SK-N-SH (cell line): Measurements from ENCODE around the gene CHST12. TPM values are rescaled to one million over a fixed set of nuclear protein-coding genes. Genes with fewer than 3 reads are reported as not detected.

Source experiments
- CTCF ChIA-PET: fragments of 300-600, 350-600 bp; formaldehyde crosslinking; extraction: SDS; loops from one replicate; lab custom pipeline; 2021; lab: Yijun Ruan, JAX
- POLR2A ChIA-PET: fragments of 350-600 bp; sonication (Branson Sonifier 250); formaldehyde crosslinking; extraction: SDS; loops from one replicate; lab custom pipeline; 2020; ENCODE audit warnings: antibody characterized with exemption, inconsistent platforms; lab: Yijun Ruan, JAX
- DNase-seq: peaks from one replicate; pipeline ENCODE4 v3.0.0; 2012
- H2AFZ ChIP-seq: fragments of 200-600 bp; sonication (generic); 2 replicates; pipeline ENCODE4 v1.8.1; 2016; ENCODE audit warnings: antibody characterized with exemption, mild to moderate bottlenecking, low read depth
- H3F3A ChIP-seq: fragments of 200-600 bp; sonication (generic); replicated peaks from 2 replicates; pipeline ENCODE3; 2016; ENCODE audit warnings: antibody characterized with exemption, mild to moderate bottlenecking; ENCODE audit not compliant: insufficient read depth
- H3K27ac ChIP-seq, 2 experiments: fragments of 200-500 bp in 1 of 2; fragments of 200-600 bp in 1 of 2; sonication (Bioruptor generic) in 1 of 2; sonication (generic), shearing (Covaris generic) in 1 of 2; 2 replicates each; pipeline versions ENCODE4 v1.5.1 to v1.6.1; 2014 to 2016; ENCODE audit warnings: low read depth in 2 of 2, inconsistent platforms in 1 of 2, low read length in 1 of 2, mild to moderate bottlenecking in 1 of 2, mixed read lengths in 1 of 2
- H3K27me3 ChIP-seq: fragments of 200-600 bp; sonication (generic), shearing (Covaris generic); 2 replicates; pipeline ENCODE4 v1.6.1; 2016; ENCODE audit warnings: mixed run types; ENCODE audit not compliant: insufficient read depth
- H3K36me3 ChIP-seq, 2 experiments: fragments of 200-500 bp in 1 of 2; fragments of 200-600 bp in 1 of 2; sonication (Bioruptor generic) in 1 of 2; sonication (generic) in 1 of 2; replicated peaks in 1 of 2; 2 replicates each; pipeline versions ENCODE3 to v1.5.1; 2014 to 2016; ENCODE audit warnings: low read length in 1 of 2, mild to moderate bottlenecking in 1 of 2; ENCODE audit not compliant: insufficient read depth in 2 of 2, control insufficient read depth in 1 of 2
- H3K4me1 ChIP-seq, 2 experiments: fragments of 200-500 bp in 1 of 2; fragments of 200-600 bp in 1 of 2; sonication (Bioruptor generic) in 1 of 2; sonication (generic), shearing (Covaris generic) in 1 of 2; 2 replicates each; pipeline versions ENCODE4 v1.5.1 to v1.6.1; 2014 to 2016; ENCODE audit warnings: low read depth in 1 of 2, low read length in 1 of 2, mixed run types in 1 of 2; ENCODE audit not compliant: insufficient read depth in 2 of 2, control insufficient read depth in 1 of 2
- H3K4me2 ChIP-seq: fragments of 200-600 bp; sonication (generic), shearing (Covaris generic); 2 replicates; pipeline ENCODE4 v1.6.1; 2017; ENCODE audit warnings: mixed run types
- H3K4me3 ChIP-seq, 2 experiments: fragments of 200-500 bp in 1 of 2; fragments of 200-600 bp in 1 of 2; sonication (Bioruptor generic) in 1 of 2; sonication (generic), shearing (Covaris generic) in 1 of 2; 2 replicates each; pipeline versions ENCODE4 v1.5.1 to v1.8.1; 2014 to 2016; ENCODE audit warnings: low read depth in 2 of 2, inconsistent platforms in 1 of 2, low read length in 1 of 2, mild to moderate bottlenecking in 1 of 2, mixed read lengths in 1 of 2, moderate library complexity in 1 of 2
- H3K79me2 ChIP-seq: fragments of 200-600 bp; sonication (generic); 2 replicates; pipeline ENCODE4 v1.8.1; 2017; ENCODE audit warnings: mild to moderate bottlenecking; ENCODE audit not compliant: insufficient read depth
- H3K9ac ChIP-seq: fragments of 200-600 bp; sonication (generic); 2 replicates; pipeline ENCODE4 v1.6.1; 2017; ENCODE audit warnings: mixed run types
- H3K9me2 ChIP-seq: fragments of 200-600 bp; sonication (generic); 2 replicates; pipeline ENCODE4 v1.6.1; 2017; ENCODE audit warnings: mixed run types
- H3K9me3 ChIP-seq: fragments of 200-600 bp; sonication (generic); 2 replicates; pipeline ENCODE4 v1.6.1; 2017; ENCODE audit warnings: mixed run types, mild to moderate bottlenecking, moderate library complexity
- H4K20me1 ChIP-seq: fragments of 200-600 bp; sonication (generic); 2 replicates; pipeline ENCODE4 v1.6.1; 2017; ENCODE audit warnings: mild to moderate bottlenecking, mixed run types; ENCODE audit not compliant: insufficient read depth
- EP300 ChIP-seq, 2 experiments: IDR thresholded peaks; 2 replicates each; pipeline versions ENCODE4 v1.4.0 to v1.6.1; 2012; ENCODE audit warnings: borderline replicate concordance in 1 of 2, low read depth in 1 of 2, low read length in 1 of 2
- EZH2phosphoT487 ChIP-seq: fragments of 200-600 bp; sonication (generic); IDR thresholded peaks from 2 replicates; pipeline ENCODE4 v1.6.1; 2017; ENCODE audit warnings: low read depth, mixed run types, mild to moderate bottlenecking, antibody characterized with exemption, moderate library complexity, borderline replicate concordance
- FOSL2 ChIP-seq: IDR thresholded peaks from 2 replicates; pipeline ENCODE4 v1.4.0; 2012; ENCODE audit warnings: low read depth, mild to moderate bottlenecking, moderate library complexity, borderline replicate concordance
- FOXM1 ChIP-seq: IDR thresholded peaks from 2 replicates; pipeline ENCODE4 v1.4.0; 2012; ENCODE audit warnings: low read depth, mild to moderate bottlenecking
- GABPA ChIP-seq: IDR thresholded peaks from 2 replicates; pipeline ENCODE4 v1.4.0; 2012; ENCODE audit warnings: low read depth, mild to moderate bottlenecking
- GATA2 ChIP-seq: sonication (generic); formaldehyde crosslinking; IDR thresholded peaks from 2 replicates; pipeline ENCODE4 v1.5.0; 2020; ENCODE audit warnings: mild to moderate bottlenecking, missing genetic modification reagents
- JUND ChIP-seq: IDR thresholded peaks from 2 replicates; pipeline ENCODE4 v1.4.0; 2012
- MEF2A ChIP-seq: IDR thresholded peaks from 2 replicates; pipeline ENCODE4 v1.4.0; 2012; ENCODE audit warnings: low read depth, borderline replicate concordance
- NFIC ChIP-seq: IDR thresholded peaks from 2 replicates; pipeline ENCODE4 v1.4.0; 2012; ENCODE audit warnings: borderline replicate concordance
- NRF1 ChIP-seq: IDR thresholded peaks from 2 replicates; pipeline ENCODE4 v1.6.1; 2012; ENCODE audit warnings: low read depth, mild to moderate bottlenecking, low read length
- POLR2AphosphoS5 ChIP-seq: IDR thresholded peaks from 2 replicates; pipeline ENCODE4 v1.6.1; 2012; ENCODE audit warnings: low read depth, low read length
- RFX5 ChIP-seq: IDR thresholded peaks from 2 replicates; pipeline ENCODE4 v1.6.1; 2012; ENCODE audit warnings: mild to moderate bottlenecking, improper control_type of control experiment, low read length
- SIN3A ChIP-seq: IDR thresholded peaks from 2 replicates; pipeline ENCODE4 v1.6.1; 2012; ENCODE audit warnings: low read depth, mild to moderate bottlenecking, low read length, moderate library complexity, borderline replicate concordance
- SMC3 ChIP-seq: IDR thresholded peaks from 2 replicates; pipeline ENCODE4 v1.6.1; 2012; ENCODE audit warnings: low read depth, low read length, improper control_type of control experiment
- TCF12 ChIP-seq: IDR thresholded peaks from 2 replicates; pipeline ENCODE4 v1.4.0; 2012
- TEAD4 ChIP-seq: IDR thresholded peaks from 2 replicates; pipeline ENCODE4 v1.4.0; 2012; ENCODE audit warnings: mild to moderate bottlenecking, borderline replicate concordance; ENCODE audit not compliant: insufficient read depth
- WGBS: methylation state at CpG from one replicate; pipeline ENCODE4 v1.1.6; 2017; ENCODE audit warnings: low lambda C conversion rate; 5-methylcytosine and 5-hydroxymethylcytosine counted together
- polyA plus RNA-seq, 3 experiments: library from polyadenylated mRNA; depleted of rRNA; stranded (reverse); fragments of >200 nt; gene quantifications; 2 replicates each; pipeline ENCODE4 v1.2.3, GENCODE V29; 2012
- TF ChIP-seq, protein P1 (sequence below): fragments of 150-350 bp; IDR thresholded peaks from 2 replicates; pipeline ENCODE4 v1.6.1; 2016; ENCODE audit warnings: mild to moderate bottlenecking, low read depth, low read length
- TF ChIP-seq, protein P2 (sequence below): IDR thresholded peaks from 2 replicates; pipeline ENCODE4 v1.4.0; 2012; ENCODE audit warnings: low read depth, borderline replicate concordance
- TF ChIP-seq, protein P3 (sequence below): IDR thresholded peaks from 2 replicates; pipeline ENCODE4 v1.4.0; 2012; ENCODE audit warnings: low read depth
- TF ChIP-seq, protein P4 (sequence below): IDR thresholded peaks from 2 replicates; pipeline ENCODE4 v1.4.0; 2012; ENCODE audit warnings: low read depth, borderline replicate concordance

CHST12 gene
- polyA plus RNA-seq, 1 of the 3 experiments (the other 2 are of a cell fraction), result 32.7 TPM

DNA sequence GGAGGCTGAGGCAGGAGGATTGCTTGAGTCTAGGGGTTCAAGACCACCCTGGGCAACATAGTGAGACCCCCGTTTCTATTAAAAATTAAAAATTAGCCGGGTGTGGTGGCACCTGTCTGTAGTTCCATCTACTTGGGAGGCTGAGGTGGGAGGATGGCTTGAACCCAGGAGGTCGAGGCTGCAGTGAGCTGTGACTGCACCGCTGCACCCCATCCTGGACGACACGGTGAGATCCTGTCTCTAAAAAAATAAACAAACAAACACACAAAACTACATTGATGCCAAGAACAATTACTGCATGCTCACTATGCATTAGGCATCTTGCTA, 761 bp upstream of the CHST12 start:
- Histone ChIP-seq H3K4me2 (peak overlapping the region; percentile 59; the same call in 1 of the 2 replicates), H3K27ac (no peak overlapping the region; a peak in 1 of 4 replicates), H3K4me1 (peaks cover 10 to 30% of the 10 kb centered on the region in 2 experiments; a peak in 2 of 4 replicates), H3K36me3 (no peaks in the 10 kb centered on the region), H4K20me1 (peaks cover 4% of the 10 kb centered on the region; the same call in 1 of the 2 replicates), H3K4me3 (peak overlapping the region; percentile 63 to 66), H3K9me3 (no peaks in the 10 kb centered on the region), H3K27me3 (no peaks in the 10 kb centered on the region), H3K9ac (peak overlapping the region; percentile 35; the same call in 1 of the 2 replicates), H3K9me2 (no peaks in the 10 kb centered on the region), H3K79me2 (peaks cover 36% of the 10 kb centered on the region), H3F3A (peaks cover 32% of the 10 kb centered on the region), H2AFZ (peak overlapping the region; percentile 72)
- 37% methylated on average over 6 of the region's 6 CpGs for WGBS
- no peak for TF ChIP-seq POLR2AphosphoS5
- no peak for TF ChIP-seq SMC3
- no peak for TF ChIP-seq EP300 (IDR thresholded peaks at IDR 0.05; ENCODE audit: borderline replicate concordance in 1 of 2, low read depth in 1 of 2, low read length in 1 of 2)
- TF ChIP-seq, protein P1, sequence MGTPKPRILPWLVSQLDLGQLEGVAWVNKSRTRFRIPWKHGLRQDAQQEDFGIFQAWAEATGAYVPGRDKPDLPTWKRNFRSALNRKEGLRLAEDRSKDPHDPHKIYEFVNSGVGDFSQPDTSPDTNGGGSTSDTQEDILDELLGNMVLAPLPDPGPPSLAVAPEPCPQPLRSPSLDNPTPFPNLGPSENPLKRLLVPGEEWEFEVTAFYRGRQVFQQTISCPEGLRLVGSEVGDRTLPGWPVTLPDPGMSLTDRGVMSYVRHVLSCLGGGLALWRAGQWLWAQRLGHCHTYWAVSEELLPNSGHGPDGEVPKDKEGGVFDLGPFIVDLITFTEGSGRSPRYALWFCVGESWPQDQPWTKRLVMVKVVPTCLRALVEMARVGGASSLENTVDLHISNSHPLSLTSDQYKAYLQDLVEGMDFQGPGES, result no peak
- no peak for TF ChIP-seq RFX5
- TF ChIP-seq EZH2phosphoT487, result no peak
- no peak for TF ChIP-seq JUND
- no peak for TF ChIP-seq MEF2A
- no peak for TF ChIP-seq TCF12
- TF ChIP-seq SIN3A, result no peak
- TF ChIP-seq, protein P2, sequence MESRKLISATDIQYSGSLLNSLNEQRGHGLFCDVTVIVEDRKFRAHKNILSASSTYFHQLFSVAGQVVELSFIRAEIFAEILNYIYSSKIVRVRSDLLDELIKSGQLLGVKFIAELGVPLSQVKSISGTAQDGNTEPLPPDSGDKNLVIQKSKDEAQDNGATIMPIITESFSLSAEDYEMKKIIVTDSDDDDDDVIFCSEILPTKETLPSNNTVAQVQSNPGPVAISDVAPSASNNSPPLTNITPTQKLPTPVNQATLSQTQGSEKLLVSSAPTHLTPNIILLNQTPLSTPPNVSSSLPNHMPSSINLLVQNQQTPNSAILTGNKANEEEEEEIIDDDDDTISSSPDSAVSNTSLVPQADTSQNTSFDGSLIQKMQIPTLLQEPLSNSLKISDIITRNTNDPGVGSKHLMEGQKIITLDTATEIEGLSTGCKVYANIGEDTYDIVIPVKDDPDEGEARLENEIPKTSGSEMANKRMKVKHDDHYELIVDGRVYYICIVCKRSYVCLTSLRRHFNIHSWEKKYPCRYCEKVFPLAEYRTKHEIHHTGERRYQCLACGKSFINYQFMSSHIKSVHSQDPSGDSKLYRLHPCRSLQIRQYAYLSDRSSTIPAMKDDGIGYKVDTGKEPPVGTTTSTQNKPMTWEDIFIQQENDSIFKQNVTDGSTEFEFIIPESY, result no peak
- no peak for TF ChIP-seq GABPA
- TF ChIP-seq, protein P3, sequence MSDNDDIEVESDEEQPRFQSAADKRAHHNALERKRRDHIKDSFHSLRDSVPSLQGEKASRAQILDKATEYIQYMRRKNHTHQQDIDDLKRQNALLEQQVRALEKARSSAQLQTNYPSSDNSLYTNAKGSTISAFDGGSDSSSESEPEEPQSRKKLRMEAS, result no peak
- TF ChIP-seq TEAD4, result no peak
- TF ChIP-seq FOXM1, result no peak
- TF ChIP-seq, protein P4, sequence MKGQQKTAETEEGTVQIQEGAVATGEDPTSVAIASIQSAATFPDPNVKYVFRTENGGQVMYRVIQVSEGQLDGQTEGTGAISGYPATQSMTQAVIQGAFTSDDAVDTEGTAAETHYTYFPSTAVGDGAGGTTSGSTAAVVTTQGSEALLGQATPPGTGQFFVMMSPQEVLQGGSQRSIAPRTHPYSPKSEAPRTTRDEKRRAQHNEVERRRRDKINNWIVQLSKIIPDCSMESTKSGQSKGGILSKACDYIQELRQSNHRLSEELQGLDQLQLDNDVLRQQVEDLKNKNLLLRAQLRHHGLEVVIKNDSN, result no peak
- TF ChIP-seq GATA2 (CRISPR knock-in tag), result no peak
- TF ChIP-seq NFIC, result no peak
- no peak for TF ChIP-seq FOSL2
- TF ChIP-seq NRF1, result no peak
- CTCF ChIA-PET, result interaction anchor here (1.0 to 4.9 kb wide), 2 partner anchors 30 to 49 kb away, joined by 3 to 23 read pairs; no protein-coding TSS in a partner anchor
- POLR2A ChIA-PET, result interaction anchor here (1.0 to 1.4 kb wide), 2 partner anchors 19 to 49 kb away, joined by 5 to 6 read pairs; partner anchors contain the start of gene EIF3B
- DNase-seq, result no peak
